ENCODE measurements around the gene PCDH9. TPM values are rescaled to one million over a fixed set of nuclear protein-coding genes. Genes with fewer than 3 reads are reported as not detected.

PCDH9 gene
- total RNA-seq, 2 donors from 2014 or later, result 0.95 to 1.8 TPM

GRCh38 chr13:66639044-66639443 is 591.1 kb downstream of the PCDH9 start:
- H3K4me3 Mint-ChIP-seq, result no peak overlapping the region
- H3K27ac Mint-ChIP-seq, result no peak overlapping the region
- DNase-seq, result no peak
- Histone ChIP-seq H3K9ac (ENCODE audit: extremely low read depth, low read length, poor library complexity, severe bottlenecking) (no peak overlapping the region), H3K36me3 (ENCODE audit: control insufficient read depth, insufficient read depth, low read length) (no peaks in the 10 kb centered on the region), H3K27me3 (ENCODE audit: control insufficient read depth, insufficient read depth, low read length, poor library complexity, severe bottlenecking) (no peaks in the 10 kb centered on the region), H3K4me1 (ENCODE audit: control insufficient read depth, insufficient read depth, low read length) (no peaks in the 10 kb centered on the region), H3K27ac (ENCODE audit: low read depth, low read length) (no peak overlapping the region), H3K4me3 (ENCODE audit: low read length) (no peak overlapping the region), H3K9me3 (ENCODE audit: control insufficient read depth, low read length) (no peaks in the 10 kb centered on the region)
- H3K36me3 Mint-ChIP-seq (ENCODE audit: low read depth), result no peaks in the 10 kb centered on the region
- TF ChIP-seq CTCF (conservative IDR thresholded peaks at IDR 0.05), result no peak
- peaks cover 2% of the 10 kb centered on the region for H3K4me1 Mint-ChIP-seq
- H3K9me3 Mint-ChIP-seq, result no peaks in the 10 kb centered on the region
- no peaks in the 10 kb centered on the region for H3K27me3 Mint-ChIP-seq (ENCODE audit: insufficient read depth)
- 47% methylated on average over 1 of the region's 1 CpG; no CpG with 5 or more reads in 1 of the 2 experiments for WGBS, 2 experiments (ENCODE audit: insufficient coverage in 1 of 2, insufficient read length in 1 of 2)

GRCh38 chr13:66635526-66635925 is 594.6 kb downstream of the PCDH9 start:
- Histone ChIP-seq H3K4me1 (ENCODE audit: control insufficient read depth, insufficient read depth, low read length) (no peaks in the 10 kb centered on the region), H3K4me3 (ENCODE audit: low read length) (no peak overlapping the region), H3K9ac (ENCODE audit: extremely low read depth, low read length, poor library complexity, severe bottlenecking) (no peak overlapping the region), H3K9me3 (ENCODE audit: control insufficient read depth, low read length) (no peaks in the 10 kb centered on the region), H3K27me3 (ENCODE audit: control insufficient read depth, insufficient read depth, low read length, poor library complexity, severe bottlenecking) (no peaks in the 10 kb centered on the region), H3K27ac (ENCODE audit: low read depth, low read length) (no peak overlapping the region), H3K36me3 (ENCODE audit: control insufficient read depth, insufficient read depth, low read length) (no peaks in the 10 kb centered on the region)
- H3K4me1 Mint-ChIP-seq, result peaks cover 2% of the 10 kb centered on the region
- DNase-seq, result no peak
- no peak overlapping the region for H3K4me3 Mint-ChIP-seq
- WGBS, 2 experiments (ENCODE audit: insufficient coverage in 1 of 2, insufficient read length in 1 of 2), result 95% methylated on average over 1 of the region's 1 CpG; no CpG with 5 or more reads in 1 of the 2 experiments
- TF ChIP-seq CTCF (conservative IDR thresholded peaks at IDR 0.05), result no peak
- H3K27ac Mint-ChIP-seq, result no peak overlapping the region
- H3K9me3 Mint-ChIP-seq, result no peaks in the 10 kb centered on the region
- no peaks in the 10 kb centered on the region for H3K27me3 Mint-ChIP-seq (ENCODE audit: insufficient read depth)
- no peaks in the 10 kb centered on the region for H3K36me3 Mint-ChIP-seq (ENCODE audit: low read depth)

- Mint-ChIP-seq H3K27me3 (ENCODE audit: insufficient read depth) (no peaks in the 10 kb centered on the region), H3K4me1 (peaks cover 2% of the 10 kb centered on the region), H3K27ac (no peak overlapping the region), H3K9me3 (peaks cover 4% of the 10 kb centered on the region), H3K36me3 (ENCODE audit: low read depth) (no peaks in the 10 kb centered on the region), H3K4me3 (no peak overlapping the region)
- no peaks in the 10 kb centered on the region for H3K36me3 ChIP-seq (ENCODE audit: control insufficient read depth, insufficient read depth, low read length)
- no peak for TF ChIP-seq CTCF (conservative IDR thresholded peaks at IDR 0.05)
- H3K4me3 ChIP-seq (ENCODE audit: low read length), result no peak overlapping the region
- no peaks in the 10 kb centered on the region for H3K4me1 ChIP-seq (ENCODE audit: control insufficient read depth, insufficient read depth, low read length)
- no peak overlapping the region for H3K9ac ChIP-seq (ENCODE audit: extremely low read depth, low read length, poor library complexity, severe bottlenecking)
- H3K27me3 ChIP-seq (ENCODE audit: control insufficient read depth, insufficient read depth, low read length, poor library complexity, severe bottlenecking), result no peaks in the 10 kb centered on the region
- H3K9me3 ChIP-seq (ENCODE audit: control insufficient read depth, low read length), result peaks cover 6% of the 10 kb centered on the region
- H3K27ac ChIP-seq (ENCODE audit: low read depth, low read length), result no peak overlapping the region
- DNase-seq, result no peak
These were observed 595.8 kb downstream of the PCDH9 start for GRCh38 chr13:66634384-66634783.
